ENCODE data around the gene SPSB1.
"Not testable (repeated sequence)": the region's sequence is repeated elsewhere in the genome, so short reads cannot be mapped to it uniquely, and the experiment has no call there.

Gene SPSB1

GRCh38 chr1:9366943-9367780 is 74.5 kb downstream of the SPSB1 start:
- no peak for DNase-seq (ENCODE audit: low read depth)

- DNase-seq (ENCODE audit: low read depth) = no peak
These were observed 75.1 kb downstream of the SPSB1 start for GRCh38 chr1:9367806-9368205.

GRCh38 chr1:9368356-9368755 is 75.7 kb downstream of the SPSB1 start:
- no peak for DNase-seq (ENCODE audit: low read depth)

- no peak for DNase-seq (ENCODE audit: low read depth)
These were observed 77.5 kb downstream of the SPSB1 start for GRCh38 chr1:9369964-9370788.

- DNase-seq (ENCODE audit: low read depth) = no peak
These were observed 78.8 kb downstream of the SPSB1 start for GRCh38 chr1:9371391-9371935.

GRCh38 chr1:9371951-9372350 is 79.3 kb downstream of the SPSB1 start:
- DNase-seq (ENCODE audit: low read depth) = no peak

- no peak for DNase-seq (ENCODE audit: low read depth)
These were observed 80.9 kb downstream of the SPSB1 start for GRCh38 chr1:9373619-9374018.

GRCh38 chr1:9374748-9375341 is 82.2 kb downstream of the SPSB1 start:
- DNase-seq (ENCODE audit: low read depth) = no peak

- no peak for DNase-seq (ENCODE audit: low read depth)
These were observed 83.2 kb downstream of the SPSB1 start for GRCh38 chr1:9375912-9376311.

- no peak for DNase-seq (ENCODE audit: low read depth)
These were observed 83.7 kb downstream of the SPSB1 start for GRCh38 chr1:9376430-9376829.

- no peak for DNase-seq (ENCODE audit: low read depth)
These were observed 84.2 kb downstream of the SPSB1 start for GRCh38 chr1:9376886-9377333.

GRCh38 chr1:9378801-9379200 is 86.1 kb downstream of the SPSB1 start:
- no peak for DNase-seq (ENCODE audit: low read depth)

GRCh38 chr1:9380711-9381110 is 88.0 kb downstream of the SPSB1 start:
- no peak for DNase-seq (ENCODE audit: low read depth)

GRCh38 chr1:9382643-9383491 is 90.2 kb downstream of the SPSB1 start:
- DNase-seq (ENCODE audit: low read depth) = no peak

- DNase-seq (ENCODE audit: low read depth) = no peak
These were observed 91.4 kb downstream of the SPSB1 start for GRCh38 chr1:9384128-9384527.

GRCh38 chr1:9384751-9385245 is 92.1 kb downstream of the SPSB1 start:
- DNase-seq (ENCODE audit: low read depth) = no peak

- not testable (repeated sequence) for DNase-seq (ENCODE audit: low read depth)
These were observed 92.7 kb downstream of the SPSB1 start for GRCh38 chr1:9385392-9385791.

GRCh38 chr1:9385801-9386573 is 93.3 kb downstream of the SPSB1 start:
- no peak for DNase-seq (ENCODE audit: low read depth)

- DNase-seq (ENCODE audit: low read depth) = no peak
These were observed 95.9 kb downstream of the SPSB1 start for GRCh38 chr1:9388335-9389180.

GRCh38 chr1:9389968-9390367 is 97.3 kb downstream of the SPSB1 start:
- DNase-seq (ENCODE audit: low read depth) = no peak

Measured in activated T-cell treated with anti-CD3 and anti-CD28 coated beads for 24 hours (primary cell).